Amniotic stem cell (primary cell): Measurements from ENCODE around the gene NFIB.

Experiments
- DNase-seq: peaks from one replicate; lab custom pipeline; 2025; lab: John Stamatoyannopoulos, UW

The NFIB gene

DNA sequence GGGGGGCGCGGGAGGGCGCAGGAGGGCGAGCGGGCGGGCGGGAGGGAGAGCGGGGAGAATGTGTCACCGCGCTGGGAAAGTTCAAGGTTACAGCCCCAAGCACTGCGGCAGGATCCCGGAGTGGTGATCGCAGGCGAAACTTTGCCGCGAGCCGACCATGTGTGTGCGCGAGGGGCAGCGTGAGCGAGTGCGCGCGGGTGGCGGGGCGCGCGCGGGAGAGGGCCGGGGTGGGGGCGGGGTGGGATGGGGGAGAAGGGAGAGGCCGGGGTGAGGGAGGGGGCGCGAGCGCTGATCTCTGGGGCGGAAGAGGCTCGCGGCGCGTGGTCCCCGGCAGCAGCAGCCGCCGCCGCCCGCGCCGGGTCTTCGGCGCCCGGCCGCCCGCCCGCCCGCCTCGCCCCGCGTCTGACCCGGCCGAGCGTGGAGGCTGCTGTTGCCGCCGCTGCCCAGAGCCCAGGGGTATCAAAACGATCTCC, at the start of gene NFIB:
NFIB (minus strand) TSS at position 191 of the 473 bp plus-strand sequence. CDS start 630 bp downstream, outside the sequence.
- DNase-seq = no peak

DNA sequence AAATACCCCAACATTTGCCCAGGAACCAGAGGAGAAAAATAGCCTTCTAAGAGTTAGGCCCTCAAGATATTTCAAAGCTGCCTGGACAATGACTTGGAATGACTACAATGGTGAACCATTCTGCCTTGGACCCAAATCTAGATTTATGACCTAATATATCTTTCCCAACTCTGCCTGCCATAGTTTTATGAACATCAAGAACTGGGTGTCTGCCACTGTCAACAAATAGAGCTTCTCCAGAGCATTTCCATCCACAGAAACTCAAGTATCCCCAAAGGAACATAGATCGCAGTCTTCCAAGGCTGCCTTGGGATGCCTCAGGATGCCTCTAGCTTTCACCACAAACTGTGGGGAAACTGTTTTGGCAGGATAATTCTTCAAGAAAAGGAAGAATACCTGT, 48.2 kb upstream of the NFIB start:
- DNase-seq = no peak

DNA sequence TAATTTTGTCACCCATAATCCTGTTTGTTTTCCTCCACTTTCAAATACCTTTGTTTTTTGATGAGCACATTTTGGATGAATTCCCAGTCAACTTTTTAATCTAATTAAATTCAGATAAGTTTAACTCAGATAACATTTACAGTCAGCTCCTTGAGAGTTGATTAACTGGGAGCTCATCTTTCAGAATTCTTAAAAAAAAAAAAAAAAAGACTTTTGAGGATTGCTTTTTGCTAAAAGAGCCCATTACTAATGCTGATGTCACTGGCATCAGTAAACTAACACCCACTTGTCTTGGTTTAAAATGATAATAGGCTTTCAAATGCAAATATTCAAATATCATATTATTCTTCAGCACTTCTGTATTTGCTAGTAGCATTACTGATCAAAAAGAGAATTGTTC, 47.1 kb upstream of the NFIB start:
- no peak for DNase-seq

DNA sequence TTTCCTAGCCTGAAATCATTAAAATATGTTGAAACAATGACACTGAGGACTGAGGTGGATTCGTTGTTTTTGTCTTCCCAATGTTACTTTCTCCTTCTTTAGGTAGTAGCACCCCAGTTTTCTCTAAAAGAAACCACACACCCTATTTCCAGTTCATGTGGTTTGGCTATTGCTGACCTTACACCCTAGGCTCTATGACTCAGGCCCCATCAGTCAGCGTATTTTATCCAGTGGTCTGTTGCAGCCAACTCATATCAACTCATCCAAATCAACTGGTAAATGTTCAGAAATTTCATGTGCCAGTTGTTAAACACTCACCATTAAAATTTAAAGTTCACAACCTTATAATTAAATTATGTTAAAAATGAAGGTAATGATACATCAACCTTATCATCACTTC, 44.6 kb upstream of the NFIB start:
- no peak for DNase-seq

DNA sequence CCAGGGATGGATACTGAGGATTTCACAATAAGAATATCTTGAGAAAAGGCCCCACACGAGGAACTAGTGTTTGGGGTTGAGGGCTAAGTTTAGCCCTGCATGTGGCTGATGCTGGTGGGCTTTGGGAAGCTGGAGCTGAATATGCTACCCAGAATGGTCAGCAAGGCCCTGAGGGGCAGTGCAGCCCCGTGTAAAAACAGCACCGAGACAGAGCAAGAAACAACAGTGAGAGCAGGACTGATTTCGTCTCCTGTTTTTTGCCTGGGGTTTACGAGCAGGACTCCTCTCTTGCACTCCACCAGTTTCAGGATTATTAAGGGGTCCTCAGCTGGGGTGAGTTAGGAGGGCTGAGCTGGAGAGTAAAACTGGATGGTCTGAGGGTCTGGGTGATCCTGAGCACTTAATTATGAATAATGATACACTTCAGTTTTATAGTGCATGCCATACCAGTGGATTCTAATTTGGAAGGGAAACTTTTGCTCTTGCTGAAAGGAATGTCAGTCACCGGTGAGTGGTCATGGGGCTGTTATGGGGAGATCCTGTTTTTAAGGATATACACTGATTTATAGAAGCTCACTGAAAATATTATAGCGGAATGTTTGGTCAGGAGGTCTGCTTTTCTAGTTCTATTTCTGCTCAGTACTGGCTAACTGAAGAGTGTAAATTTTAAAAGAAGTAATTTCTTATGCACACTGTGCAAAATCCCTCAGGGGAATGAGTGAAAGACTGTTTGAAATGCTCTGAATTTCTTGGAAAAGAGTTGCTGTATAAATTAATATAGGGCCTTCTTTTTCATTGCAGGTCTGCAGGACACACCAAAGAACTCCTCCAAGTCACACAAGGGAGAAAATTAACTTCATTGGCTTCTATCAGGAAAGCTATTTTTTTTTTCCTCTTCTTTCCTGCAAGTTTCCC, 42.7 kb upstream of the NFIB start:
- no peak for DNase-seq

DNA sequence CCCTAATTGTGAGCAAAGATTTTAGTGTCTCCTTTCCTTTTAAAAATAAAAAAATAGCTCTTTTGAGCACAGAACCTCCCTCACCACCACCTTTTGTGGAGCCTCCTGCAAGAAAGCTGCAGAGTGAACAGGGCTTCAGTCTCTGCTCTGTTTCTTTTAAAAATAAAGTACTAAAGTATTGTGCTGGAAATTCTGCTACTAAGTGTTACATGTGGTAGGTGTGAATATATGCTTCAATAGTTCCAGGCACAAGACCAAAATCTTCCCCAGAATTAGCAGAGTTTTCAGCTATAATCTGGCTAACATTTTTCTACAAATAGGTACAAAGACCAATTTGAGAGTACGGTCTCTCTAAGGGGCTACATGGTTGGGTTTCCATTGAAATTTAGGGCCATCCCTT, 40.3 kb upstream of the NFIB start:
- no peak for DNase-seq

DNA sequence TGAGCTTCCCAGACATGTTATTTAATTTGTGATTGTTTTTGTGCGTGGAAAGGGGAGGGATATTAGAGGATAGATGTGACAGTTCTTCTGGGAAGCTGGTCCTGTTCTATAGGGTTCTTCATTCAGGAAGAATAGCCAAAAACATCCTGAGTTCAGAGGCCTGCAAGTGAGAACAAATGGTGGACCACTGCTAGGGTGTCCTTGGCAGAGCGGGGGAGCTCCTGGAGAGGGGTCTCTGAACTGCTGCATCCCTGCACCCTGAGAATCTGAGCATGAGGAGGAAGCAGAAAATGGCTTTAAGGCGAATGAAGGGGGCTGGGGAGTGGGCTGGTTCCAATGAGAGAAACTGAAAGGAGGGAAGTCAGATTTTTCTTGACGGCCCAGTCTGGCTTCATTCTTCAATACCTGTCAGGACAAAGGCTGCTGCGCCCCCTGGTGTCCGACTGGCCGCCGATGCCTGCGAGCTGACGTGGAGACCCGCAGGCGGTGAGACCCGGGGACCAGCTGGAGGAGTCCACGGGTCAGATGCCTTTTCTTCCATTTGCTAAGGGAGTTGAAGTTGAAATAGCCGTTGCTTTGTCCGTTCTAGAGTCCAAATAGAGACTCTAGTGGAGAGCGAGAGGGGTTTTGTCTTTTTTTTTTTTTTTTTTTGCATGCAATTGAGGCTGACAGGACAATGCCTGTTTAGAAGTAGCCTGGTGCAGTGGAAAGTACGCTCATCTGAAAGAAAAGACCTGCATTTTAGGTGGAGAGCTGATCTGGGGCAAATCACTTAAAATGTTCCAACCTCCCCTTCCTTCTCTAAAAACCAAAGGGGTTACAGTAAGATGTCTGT, 39.5 kb upstream of the NFIB start:
- DNase-seq = peak; percentile 65

DNA sequence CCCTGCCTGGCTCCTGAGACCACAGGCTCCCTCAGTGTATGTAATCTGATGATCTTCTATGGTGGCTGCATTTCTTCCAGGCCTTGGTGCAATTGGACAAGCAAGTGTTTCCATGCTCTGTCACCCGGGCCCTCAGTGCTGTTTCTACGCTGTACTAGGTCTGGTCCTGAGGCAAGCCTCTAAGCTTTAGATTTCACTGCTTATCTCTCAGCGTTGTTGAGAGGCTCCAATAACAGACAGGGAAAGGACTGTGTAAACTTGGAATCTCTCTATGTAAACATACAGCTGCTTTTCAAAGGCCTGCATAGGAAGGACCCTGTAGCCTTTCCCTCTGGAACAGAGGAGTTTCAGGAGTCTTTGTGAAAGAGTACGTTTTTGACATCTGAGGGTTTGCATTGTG, 38.6 kb upstream of the NFIB start:
- no peak for DNase-seq

DNA sequence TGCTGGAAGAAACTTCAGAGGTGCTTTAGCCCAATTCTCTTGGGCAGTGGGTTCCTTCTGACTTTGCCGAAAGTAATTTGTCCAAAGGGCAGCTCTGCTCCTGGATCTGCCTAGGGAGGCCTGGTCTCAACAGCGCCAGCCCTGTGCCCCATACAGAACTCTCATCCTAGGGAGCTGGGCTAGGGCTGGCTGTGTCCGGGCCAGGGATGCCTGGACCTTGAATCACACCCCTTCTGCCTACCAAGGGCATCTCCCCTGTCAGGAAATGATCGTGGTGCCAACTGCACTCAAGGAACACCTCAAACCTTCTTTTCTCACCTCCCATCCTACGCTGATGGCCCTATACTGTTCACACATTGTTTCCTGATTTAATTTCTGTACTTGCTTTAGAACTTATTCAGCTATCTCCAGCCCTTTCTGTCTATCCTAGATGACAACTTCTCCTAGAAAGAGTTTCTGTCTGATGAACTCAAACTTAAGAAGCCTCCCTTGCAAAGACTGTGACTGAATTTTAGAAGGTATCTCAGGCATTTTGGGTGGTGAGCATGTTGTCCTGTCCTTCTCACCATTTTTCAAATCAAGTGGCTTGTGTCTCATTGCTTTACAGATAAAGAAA, 37.4 kb upstream of the NFIB start:
- DNase-seq = no peak

DNA sequence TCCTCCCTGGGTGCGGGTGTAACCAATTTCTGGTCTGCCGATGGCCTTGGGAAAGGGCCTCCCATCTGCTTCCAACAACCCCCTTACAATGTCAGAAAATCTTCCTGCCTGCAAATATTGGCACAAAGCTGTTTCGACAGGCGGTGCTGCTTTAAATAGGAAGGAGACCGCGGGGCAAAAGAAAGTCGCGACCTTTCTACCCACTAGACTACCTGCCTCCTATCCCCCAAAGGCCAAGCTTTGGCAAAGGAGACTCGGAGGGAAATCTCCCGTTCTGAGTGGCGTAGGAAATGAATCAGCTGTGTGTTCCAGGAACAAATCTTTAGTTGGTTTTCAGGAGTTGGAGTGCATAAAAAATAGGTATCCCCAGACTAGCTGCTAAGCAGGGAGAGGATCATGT, 36.8 kb upstream of the NFIB start:
- no peak for DNase-seq

DNA sequence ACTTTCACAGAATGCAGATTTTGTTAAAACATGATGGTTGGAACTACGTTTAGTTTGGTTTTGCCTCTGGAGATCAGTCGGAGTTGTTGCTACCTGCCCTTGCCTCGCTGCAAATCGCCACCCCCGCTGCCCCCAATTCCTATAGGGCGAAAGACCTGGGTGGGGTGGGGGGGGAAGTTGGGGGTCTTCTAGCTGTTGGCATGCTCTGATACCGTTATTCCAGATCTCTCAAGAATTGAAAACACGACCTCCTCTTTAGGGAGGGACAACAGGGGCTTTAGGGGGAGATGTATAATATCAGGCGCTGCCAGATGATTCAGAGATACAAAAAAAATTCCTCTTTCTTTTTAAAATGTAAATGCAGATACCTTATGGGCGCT, 36.4 kb upstream of the NFIB start:
- no peak for DNase-seq

DNA sequence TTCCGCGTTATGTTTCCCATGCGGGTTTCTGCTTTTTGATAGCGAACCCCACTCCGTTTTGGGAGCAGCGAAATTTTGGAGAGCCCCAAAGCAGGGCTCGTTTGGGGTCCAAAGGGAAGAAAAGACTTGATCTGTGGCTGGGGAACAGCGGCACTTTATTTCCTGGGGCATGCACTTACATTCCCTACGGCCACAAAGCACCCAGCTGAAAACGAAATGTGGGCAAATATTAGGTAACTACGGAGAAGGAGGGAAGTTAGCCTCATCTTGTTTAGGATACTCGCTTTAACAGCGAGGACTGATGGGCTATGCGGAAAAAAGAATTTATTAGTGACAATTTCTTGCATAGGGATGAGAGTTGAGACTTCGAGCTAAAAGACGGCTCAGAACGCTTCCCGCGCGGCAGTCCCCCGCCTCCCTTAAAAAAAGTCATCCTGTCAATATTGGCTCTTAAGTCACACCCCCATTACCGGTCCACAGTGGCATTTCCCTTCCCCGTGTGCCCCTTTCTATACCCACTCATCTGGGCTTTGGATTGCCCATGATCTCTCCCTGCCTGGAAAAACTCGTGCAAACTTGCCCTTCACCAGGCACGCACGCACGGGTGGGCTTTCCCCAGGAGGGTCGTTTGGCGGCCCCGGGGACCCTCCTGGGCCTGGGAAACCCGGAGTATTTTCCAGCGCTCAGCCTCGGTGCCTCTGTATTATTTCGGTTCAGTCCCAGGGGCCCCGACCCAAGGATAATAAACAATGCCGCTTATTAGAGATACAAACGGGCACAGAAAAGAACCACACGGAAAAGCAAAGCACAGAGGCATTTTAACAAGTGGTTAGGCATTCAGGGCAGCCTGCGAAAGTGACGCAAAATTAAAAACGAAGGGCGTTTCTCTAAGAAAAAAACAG, 35.8 kb upstream of the NFIB start:
- no peak for DNase-seq

DNA sequence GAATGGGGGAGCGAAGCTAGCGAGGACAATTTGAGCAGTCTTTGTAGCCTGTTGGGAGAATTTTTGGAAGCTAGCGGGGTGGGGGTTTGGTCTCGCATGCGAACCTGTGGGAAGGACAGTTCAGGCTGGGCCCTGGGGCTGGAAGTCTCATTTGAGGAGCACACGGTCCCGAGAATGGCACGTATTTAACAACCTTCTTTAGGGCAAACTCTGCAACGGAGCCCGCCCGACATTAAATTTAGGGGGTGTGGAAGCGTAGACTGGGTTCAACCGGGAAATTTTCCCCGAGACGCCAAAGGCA, 35.2 kb upstream of the NFIB start:
- no peak for DNase-seq

DNA sequence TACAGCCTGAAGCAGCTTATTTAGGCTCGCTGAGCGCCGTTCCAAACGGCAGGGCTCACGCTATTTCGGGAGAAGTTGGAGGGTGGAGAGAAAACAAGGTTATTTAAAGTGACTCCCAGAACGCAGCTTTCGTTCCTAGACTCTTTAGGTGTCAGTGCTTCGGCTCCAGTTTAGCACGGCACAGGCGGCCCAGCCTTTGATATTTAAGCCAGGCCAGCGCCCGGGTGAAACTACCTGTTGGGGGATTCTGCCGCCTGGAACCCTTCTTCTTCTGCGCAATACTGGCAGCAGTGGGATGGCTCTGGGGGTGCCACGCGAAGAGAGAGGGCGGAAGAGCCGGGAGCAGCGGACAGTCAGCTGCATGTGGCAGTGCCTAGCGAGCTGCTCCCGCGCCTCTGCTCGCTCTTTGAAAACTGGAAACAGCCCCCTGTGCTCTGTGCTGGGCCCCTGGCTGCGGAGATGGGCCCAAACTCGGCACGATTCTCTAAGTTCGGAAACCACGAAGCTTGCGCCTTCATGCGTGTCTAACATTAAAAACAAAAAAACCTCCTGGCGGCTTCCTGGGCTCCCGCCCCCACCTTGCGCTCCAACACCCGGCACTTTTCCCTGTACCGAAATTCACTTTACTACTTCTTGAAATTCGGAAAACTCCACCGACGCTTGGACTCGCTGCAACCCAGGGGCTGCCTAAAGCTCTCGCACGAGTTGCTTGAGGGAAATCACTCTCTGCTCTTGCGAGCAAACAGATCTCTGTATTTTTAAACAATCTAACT, 34.6 kb upstream of the NFIB start:
- DNase-seq = no peak

DNA sequence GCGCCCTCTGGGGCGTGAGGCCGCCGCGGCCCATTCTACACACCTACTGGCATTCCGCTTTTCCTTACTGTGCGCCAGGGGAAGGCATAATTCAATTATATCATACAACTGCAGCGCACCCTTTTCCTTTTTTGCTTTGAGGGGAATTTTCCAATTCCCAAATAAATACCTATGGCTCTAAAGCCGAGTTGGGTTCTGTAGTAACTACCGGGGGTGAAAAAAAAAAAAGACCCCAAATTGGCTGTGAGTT, 34.1 kb upstream of the NFIB start:
- DNase-seq = no peak

DNA sequence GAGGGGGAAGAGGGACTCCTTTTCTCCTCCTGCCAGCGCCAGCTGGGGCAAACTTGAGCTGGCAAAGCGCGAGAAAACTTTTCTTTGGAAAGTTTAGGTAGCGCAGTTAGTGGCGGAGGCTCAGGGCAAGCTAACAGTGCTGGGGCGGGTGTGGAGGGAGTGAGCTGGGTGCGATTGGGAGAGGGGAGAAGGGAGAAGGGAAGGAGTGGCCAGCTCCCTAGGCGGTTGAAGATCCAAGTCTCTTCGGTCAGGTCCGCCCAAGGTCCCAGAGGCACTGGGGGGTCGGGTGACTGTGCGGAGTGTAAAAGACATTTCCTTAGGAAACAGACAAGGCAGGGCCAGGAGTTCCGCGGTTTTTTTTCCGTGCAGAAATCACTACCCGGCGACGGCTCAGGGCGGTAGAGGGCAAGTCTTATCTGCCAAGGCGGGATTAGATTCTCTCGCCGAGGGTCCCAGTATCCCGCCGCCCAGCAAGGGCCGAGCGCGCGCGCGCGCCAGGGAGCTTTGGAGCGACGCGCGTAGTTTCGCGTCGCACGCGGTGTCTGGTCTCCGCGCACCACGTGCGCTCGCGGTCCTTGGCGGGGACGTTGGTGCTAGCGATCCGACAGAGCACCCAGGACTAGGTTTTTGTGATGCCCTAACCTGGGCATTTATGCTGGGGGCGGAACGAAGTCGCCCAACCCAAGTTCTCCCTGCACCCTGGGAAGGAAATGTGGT, 33.6 kb upstream of the NFIB start:
- no peak for DNase-seq

DNA sequence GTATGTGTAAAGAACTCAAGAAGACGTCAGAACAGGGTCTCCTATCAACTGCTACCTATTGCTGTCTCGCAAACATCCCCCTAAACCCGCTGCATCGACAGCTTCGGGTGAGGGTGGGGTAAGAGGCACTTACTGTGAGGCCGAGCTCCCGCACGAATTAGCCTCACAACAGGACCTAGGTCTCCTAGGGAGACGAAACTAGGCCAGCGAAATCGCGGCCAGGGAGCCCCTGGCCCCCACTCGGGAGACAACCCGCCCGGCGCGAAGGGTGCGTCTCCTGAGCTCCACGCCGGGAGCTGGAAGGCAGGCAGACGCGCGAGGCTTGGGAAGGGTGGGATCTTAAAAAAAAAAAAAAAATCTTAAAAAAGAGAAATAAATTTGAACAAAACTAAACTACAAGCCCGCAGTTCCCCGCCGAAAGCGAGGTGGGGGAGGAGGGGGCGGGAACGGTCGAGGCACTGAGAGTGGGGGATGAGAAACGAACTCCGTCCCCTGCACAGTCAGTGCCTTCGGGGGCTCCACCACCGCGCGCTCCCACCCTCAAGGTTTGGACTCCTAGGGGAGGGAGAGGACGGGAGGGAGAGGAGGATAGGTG, 33.0 kb upstream of the NFIB start:
- no peak for DNase-seq

DNA sequence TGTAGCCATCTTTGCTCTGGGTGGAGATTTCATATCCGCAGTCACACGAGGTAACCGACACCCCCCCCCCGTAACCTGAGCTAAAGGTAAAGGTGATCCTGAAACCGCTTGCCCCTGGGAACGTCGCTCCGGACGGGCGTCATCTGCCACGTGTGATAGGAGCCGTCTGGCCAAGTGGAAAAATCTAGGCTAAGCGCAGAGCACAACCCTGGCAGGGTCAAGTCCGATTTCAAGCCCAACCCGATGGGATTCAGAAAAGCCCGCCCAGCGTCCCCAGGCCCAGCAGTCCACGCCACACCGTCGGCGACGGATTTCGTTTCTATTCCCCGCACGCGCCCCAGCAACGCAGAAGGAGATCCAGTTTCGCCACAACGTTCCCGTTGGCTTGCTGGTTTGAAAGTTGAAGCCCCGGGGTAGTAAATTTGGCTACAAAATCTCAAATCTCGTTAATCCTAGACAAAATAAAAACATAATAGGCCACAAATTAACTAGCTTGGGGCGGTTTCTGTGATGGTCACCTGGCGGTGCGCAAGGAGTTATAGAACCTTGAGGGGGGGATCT, 32.4 kb upstream of the NFIB start:
- no peak for DNase-seq

DNA sequence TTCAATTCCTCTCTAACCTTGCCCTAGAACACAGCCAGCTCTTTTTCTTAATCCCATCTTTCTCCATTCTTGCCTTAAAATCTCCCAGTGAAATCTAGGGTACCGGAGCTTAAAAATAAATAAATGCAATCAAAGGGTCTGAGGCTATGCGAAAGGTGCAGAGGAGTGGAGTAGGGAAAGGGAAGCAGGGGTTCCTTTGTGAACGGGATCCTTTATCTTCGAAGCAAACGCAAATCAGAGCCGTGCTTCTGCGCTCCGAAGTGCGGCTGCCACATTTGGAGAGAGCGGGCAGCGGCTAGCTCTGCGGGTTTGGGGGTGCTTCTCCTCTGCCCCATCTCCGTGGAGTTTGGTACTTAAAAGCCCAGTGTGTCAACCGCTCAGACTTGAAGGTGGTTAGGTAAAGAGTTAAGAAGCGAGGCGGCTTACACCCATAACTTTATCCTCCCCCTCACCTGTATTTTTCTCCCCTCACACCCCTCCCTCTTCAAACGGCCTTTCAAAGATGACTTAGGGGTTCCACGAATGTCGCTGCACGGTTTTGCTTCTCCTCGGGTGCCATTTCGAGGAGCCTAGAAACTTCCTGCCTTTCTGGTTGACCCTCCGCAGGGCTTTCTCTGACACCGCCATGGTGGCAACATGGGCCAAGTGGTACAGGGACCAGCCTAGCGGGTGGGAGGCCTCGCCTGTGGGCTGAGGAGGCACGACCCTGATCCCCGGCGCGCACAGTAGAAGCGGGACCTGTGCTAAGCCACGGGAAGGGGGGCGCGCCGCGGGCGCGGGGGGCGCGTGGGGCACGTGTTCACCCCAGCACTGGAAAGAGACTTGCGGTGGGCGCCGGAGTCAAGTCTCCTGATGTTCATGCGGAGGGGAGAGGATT, 31.7 kb upstream of the NFIB start:
- no peak for DNase-seq
